Measurements from ENCODE around the gene SEZ6L2. TPM values are rescaled to one million over a fixed set of nuclear protein-coding genes. Genes with fewer than 3 reads are reported as not detected.
"Not testable (repeated sequence)": the region's sequence is repeated elsewhere in the genome, so short reads cannot be mapped to it uniquely, and the experiment has no call there.

Gene SEZ6L2
- total RNA-seq, 1 experiment from 2014 or later: 68.9 TPM

DNA sequence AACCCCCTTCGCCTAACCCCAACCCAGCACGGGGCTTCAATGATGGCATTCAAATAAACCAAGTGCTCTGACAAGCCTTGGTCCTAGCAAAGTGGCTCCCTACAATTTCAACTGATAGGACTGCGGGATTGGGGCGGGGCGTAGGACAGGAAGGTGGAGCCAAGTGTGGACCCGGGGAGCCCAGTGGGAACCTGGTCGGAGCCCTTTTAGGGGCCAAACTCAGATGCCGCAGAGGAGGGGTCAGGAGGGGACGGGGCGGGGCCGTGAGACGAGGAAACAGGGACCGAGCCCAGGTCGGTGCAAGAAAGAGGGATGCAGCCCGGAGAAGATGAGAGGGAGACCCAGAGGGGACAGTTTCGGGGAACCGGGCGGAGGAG lies 23.1 kb downstream of the SEZ6L2 start:
- H3K27me3 Mint-ChIP-seq (ENCODE audit: unreplicated experiment): no peaks in the 10 kb centered on the region
- peaks cover 16% of the 10 kb centered on the region for H3K36me3 Mint-ChIP-seq (ENCODE audit: insufficient read depth, unreplicated experiment)
- H3K27ac Mint-ChIP-seq (ENCODE audit: unreplicated experiment): no peak overlapping the region
- H3K4me1 Mint-ChIP-seq (ENCODE audit: low read depth, unreplicated experiment): no peaks in the 10 kb centered on the region
- TF ChIP-seq CTCF (IDR thresholded peaks at IDR 0.05; ENCODE audit: unreplicated experiment): no peak
- no peak overlapping the region for H3K4me3 Mint-ChIP-seq (ENCODE audit: low read depth, unreplicated experiment)
- intact Hi-C loops (cut with micrococcal nuclease; ENCODE audit: unreplicated experiment): no loop called here
- H3K9me3 Mint-ChIP-seq (ENCODE audit: low read depth, unreplicated experiment): no peaks in the 10 kb centered on the region
- no peak for DNase-seq
- BruUV-seq (replicated peaks): no TSS peak
- CTCF ChIA-PET: no interaction called here

GRCh38 chr16:29875206-29875605 lies 24.1 kb downstream of the SEZ6L2 start:
- Mint-ChIP-seq H3K4me3 (ENCODE audit: low read depth, unreplicated experiment) (no peak overlapping the region), H3K4me1 (ENCODE audit: low read depth, unreplicated experiment) (no peaks in the 10 kb centered on the region), H3K27ac (ENCODE audit: unreplicated experiment) (no peak overlapping the region), H3K36me3 (ENCODE audit: insufficient read depth, unreplicated experiment) (peaks cover 16% of the 10 kb centered on the region), H3K9me3 (ENCODE audit: low read depth, unreplicated experiment) (no peaks in the 10 kb centered on the region), H3K27me3 (ENCODE audit: unreplicated experiment) (no peaks in the 10 kb centered on the region)
- intact Hi-C loops (cut with micrococcal nuclease; ENCODE audit: unreplicated experiment): no loop called here
- TF ChIP-seq CTCF (IDR thresholded peaks at IDR 0.05; ENCODE audit: unreplicated experiment): no peak
- no TSS peak for BruUV-seq (replicated peaks)
- DNase-seq: no peak
- CTCF ChIA-PET: interaction anchor here (0.6 to 0.9 kb wide), 4 partner anchors 15 to 27 kb away, joined by 3 to 5 read pairs (median 4); no protein-coding TSS in a partner anchor

DNA sequence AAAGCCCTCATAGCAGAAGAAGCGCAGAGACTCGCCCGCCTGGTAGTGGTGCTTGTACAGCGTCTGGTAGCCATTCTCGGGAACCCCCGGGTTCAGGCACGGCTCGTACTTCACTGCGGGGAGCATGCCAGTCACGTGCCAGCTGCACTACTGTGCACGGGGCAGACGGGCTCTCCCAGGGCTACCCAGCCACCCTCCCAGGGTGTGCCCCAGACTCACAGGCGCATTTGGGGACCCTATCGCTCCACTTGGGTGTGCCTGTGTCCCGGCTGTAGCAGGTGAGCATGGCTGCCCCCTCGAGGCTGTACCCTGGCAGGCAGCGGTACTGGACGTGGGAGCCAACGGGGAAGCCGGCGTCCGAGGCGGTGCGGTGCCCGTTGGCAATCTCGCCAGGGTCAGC lies 26.0 kb downstream of the SEZ6L2 start:
- Mint-ChIP-seq H3K27me3 (ENCODE audit: unreplicated experiment) (peaks cover 2% of the 10 kb centered on the region), H3K36me3 (ENCODE audit: insufficient read depth, unreplicated experiment) (peaks cover 12% of the 10 kb centered on the region), H3K4me3 (ENCODE audit: low read depth, unreplicated experiment) (no peak overlapping the region), H3K4me1 (ENCODE audit: low read depth, unreplicated experiment) (no peaks in the 10 kb centered on the region), H3K9me3 (ENCODE audit: low read depth, unreplicated experiment) (no peaks in the 10 kb centered on the region), H3K27ac (ENCODE audit: unreplicated experiment) (no peak overlapping the region)
- CTCF ChIA-PET: no interaction called here
- intact Hi-C loops (cut with micrococcal nuclease; ENCODE audit: unreplicated experiment): no loop called here
- TF ChIP-seq CTCF (IDR thresholded peaks at IDR 0.05; ENCODE audit: unreplicated experiment): no peak
- BruUV-seq (replicated peaks): no TSS peak
- no peak for DNase-seq

DNA sequence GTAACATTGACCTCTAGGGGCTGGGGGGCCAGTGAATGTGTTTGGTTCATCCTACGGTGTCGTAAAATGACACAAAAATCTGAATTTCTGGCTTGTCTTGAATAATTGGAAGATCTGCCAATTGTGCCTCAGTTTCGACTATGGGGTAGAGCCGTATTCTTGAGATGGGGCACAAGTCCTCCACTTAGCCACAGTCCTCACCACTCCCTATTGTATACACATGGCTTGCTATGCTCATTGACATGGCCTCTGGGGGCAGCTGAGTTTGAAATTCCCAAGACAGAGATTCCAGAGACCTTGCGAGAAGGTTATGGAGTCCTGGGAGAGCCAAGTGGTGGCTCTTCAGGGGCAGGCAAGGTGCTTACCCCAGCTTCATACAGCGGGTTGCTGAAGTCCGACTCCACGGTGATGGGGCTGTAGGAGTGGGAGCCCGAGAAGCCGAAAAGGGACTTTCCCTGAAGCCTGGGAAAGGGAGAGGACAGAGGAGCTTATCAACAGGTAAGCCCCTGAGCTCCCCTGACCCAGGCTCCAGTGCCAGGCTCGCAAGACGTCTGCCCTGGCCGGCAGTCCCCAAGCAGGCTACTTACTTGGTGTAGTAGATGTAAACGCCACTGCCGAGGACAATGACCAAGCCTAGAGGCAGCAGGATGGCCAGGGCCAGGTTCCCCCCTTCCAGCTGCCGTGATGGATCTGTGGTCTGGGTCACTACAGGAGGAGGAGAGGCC lies 27.4 kb downstream of the SEZ6L2 start:
- H3K36me3 Mint-ChIP-seq (ENCODE audit: insufficient read depth, unreplicated experiment): peaks cover 3% of the 10 kb centered on the region
- BruUV-seq (replicated peaks): no TSS peak
- peaks cover 13% of the 10 kb centered on the region for H3K27me3 Mint-ChIP-seq (ENCODE audit: unreplicated experiment)
- intact Hi-C loops (cut with micrococcal nuclease; ENCODE audit: unreplicated experiment): no loop called here
- CTCF ChIA-PET: no interaction called here
- no peak overlapping the region for H3K4me3 Mint-ChIP-seq (ENCODE audit: low read depth, unreplicated experiment)
- no peak for DNase-seq
- no peaks in the 10 kb centered on the region for H3K9me3 Mint-ChIP-seq (ENCODE audit: low read depth, unreplicated experiment)
- no peak for TF ChIP-seq CTCF (IDR thresholded peaks at IDR 0.05; ENCODE audit: unreplicated experiment)
- H3K4me1 Mint-ChIP-seq (ENCODE audit: low read depth, unreplicated experiment): no peaks in the 10 kb centered on the region
- no peak overlapping the region for H3K27ac Mint-ChIP-seq (ENCODE audit: unreplicated experiment)

DNA sequence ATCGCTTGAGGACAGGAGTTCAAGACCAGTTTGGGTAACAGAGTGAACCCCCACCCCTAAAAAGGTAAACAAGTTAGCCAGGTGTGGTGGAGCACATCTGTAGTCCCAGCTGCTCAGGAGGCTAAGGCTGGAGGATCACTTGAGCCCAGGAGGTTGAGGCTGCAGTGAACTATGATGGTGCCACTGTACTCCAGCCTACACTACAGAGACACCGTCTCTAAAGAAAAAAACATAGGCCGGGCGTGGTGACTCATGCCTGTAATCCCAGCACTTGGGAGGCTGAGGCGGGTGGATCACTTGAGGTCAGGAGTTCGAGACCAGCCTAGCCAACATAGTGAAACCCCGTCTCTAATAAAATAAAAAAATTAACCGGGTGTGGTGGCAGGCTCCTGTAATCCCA lies 30.3 kb downstream of the SEZ6L2 start:
- H3K9me3 Mint-ChIP-seq (ENCODE audit: low read depth, unreplicated experiment); H3K36me3 Mint-ChIP-seq (ENCODE audit: insufficient read depth, unreplicated experiment); intact Hi-C loops (cut with micrococcal nuclease; ENCODE audit: unreplicated experiment); H3K27ac Mint-ChIP-seq (ENCODE audit: unreplicated experiment); BruUV-seq (replicated peaks); H3K4me1 Mint-ChIP-seq (ENCODE audit: low read depth, unreplicated experiment); DNase-seq; H3K4me3 Mint-ChIP-seq (ENCODE audit: low read depth, unreplicated experiment): not testable (repeated sequence)
- CTCF ChIA-PET: interaction anchor here (2.2 kb wide), 1 partner anchor 21 kb away, joined by 8 read pairs; no protein-coding TSS in a partner anchor
- H3K27me3 Mint-ChIP-seq (ENCODE audit: unreplicated experiment): peaks cover 13% of the 10 kb centered on the region

All from Calu3 (cell line).